ENCODE data around the gene GDPD5.
"Not testable (repeated sequence)": the region's sequence is repeated elsewhere in the genome, so short reads cannot be mapped to it uniquely, and the experiment has no call there.

GDPD5 gene

DNA sequence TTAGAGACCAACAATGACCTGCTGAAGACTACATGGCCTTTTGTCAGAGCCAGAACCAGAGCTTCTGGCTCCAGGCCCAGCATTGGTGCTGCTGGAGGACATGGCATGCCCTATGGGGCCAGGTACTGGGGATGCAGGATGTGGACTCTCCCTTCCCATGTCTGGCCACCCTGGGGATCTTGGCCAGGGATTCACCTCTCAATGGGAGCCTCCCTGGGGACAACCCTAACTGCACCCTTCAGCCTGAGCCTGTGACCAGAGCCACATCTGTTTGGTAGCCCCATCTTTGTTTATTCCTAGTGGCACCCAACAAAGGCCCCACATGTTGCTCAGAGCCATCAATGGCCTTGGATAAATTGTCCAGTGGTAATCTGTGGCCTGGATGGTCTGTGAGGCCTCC, 98.6 kb downstream of the GDPD5 start:
- no peak for DNase-seq

GRCh38 chr11:75426720-75427086, 99.0 kb downstream of the GDPD5 start:
- DNase-seq = no peak

DNA sequence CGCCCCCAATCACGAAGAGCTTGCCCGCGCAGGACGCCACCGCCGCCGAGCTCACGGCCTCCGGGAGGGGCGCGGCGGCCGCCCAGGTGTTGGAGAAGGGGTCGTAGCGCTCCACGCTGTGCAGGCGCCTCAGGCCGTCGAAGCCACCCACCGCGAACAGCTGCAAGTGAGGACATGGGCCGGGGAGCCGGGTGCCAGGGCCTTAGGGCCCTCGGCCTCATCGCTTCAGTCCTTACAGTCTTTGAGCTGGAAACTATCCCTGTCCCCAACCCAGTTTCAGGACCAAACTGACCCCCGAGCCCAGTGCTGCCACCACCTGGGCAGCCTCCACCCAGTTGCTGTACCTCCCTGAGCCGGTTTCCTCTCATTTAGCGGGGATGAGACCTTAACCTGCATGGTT, 100.3 kb downstream of the GDPD5 start:
- no peak for DNase-seq

DNA sequence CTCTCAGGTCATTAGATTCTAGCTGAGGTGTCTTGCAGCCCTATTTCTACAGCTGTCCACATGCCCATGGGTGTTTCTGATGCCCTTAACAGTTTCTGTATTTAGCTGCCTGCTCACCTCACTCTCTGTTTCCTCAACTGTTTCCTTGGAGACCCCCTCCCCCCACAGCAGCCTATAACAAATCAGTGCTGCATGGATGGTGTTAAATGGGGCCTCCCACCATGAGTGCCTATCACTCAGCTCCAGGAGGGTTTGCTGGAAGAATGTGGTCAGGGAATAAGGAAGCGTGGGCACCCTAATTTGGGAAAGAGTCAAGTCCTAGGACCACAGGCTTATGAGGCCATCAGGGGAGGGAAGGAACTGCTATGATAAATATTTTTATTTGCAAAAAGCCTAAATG, 101.3 kb downstream of the GDPD5 start:
- DNase-seq = no peak

GRCh38 chr11:75423721-75424120, 102.0 kb downstream of the GDPD5 start:
- DNase-seq = no peak

DNA sequence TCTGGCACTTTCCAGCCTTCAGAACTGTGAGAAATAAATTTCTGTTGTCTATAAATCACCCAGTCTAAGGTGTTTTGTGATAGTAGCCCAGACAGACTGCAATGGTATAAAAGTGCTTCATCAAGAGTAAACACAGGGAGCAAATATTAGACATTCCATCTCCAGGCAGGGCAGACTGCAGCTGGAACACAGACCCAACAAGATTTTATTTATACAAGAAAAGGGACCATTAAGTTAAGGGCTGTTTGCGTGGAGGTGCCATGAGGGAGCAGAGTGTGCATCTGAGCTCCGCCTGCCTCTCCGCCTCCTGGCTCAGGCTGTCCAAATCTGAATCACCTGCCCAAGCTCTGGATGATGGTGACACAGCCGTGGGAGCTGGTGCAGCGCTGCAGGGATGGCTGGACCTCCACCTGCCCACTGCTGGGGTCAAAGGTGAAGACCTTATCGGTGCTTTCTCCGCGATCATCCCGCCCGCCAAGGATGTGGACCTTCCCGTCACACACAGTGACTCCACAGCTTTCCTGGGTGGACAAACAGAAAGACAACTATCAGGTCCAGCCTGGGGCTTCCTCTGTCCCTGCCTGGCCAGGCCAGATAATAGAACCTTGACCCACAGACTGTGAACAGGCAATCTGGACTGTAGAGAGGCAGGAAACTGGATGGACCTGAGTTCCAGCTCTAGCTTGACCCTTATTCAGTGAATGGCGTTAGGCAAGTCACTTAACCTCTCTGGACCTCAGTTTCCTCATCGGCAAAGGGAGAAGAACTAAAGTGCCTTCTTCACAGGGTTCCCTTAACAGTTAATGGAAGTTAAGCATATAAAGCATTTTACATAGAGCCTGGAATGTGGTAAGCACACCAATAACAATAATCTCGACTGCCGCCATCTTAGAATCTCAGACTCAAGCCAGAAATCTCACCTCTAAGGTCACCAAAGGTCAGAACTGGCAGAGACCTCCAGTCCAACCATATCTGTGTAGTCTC, 103.2 kb downstream of the GDPD5 start:
- DNase-seq = no peak

DNA sequence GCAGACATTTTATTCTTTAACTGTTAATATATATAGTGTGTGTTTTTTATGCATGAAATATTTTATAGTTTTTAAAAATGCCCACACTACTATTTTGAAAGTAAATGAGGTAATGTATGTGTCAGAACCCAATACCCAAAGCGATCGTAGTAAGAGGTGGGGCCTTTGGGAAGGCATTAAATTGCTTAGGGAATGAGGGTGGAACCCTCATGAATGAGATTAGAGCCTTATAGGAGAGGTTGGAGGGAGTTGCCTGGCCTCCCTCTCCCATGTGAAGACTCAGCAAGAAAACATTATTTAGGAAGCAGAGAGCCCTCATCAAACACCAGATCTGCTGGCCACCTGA, 103.9 kb downstream of the GDPD5 start:
- DNase-seq = no peak

DNA sequence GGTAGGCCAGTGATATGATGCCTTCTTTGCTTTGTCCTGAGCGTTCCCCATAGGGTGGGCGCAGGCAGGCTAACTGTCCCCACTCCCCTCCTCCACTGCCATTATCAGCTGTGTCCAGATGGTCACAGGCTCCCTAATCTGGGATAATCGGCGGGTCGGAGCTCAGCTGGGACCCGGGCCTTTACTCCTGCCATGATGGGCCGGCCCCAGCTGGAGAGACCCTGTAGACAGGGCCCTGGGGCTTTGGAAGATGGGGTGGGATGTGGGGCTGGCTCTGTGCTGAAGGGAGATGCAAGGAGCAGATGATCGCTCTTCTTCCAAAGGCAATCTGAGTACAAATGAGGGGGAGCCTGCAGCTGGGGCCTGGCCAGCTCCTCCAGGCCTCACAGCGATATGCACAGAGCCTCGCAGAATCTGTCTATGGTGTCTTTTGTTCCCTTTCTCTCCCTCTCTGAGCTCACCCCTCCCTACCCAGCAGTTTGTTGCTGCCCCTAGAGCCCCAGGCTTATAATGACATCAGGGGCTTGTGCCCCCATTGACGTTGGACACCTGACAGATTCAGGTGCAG, 104.6 kb downstream of the GDPD5 start:
- DNase-seq = no peak

GRCh38 chr11:75420224-75421034, 105.3 kb downstream of the GDPD5 start:
- no peak for DNase-seq

DNA sequence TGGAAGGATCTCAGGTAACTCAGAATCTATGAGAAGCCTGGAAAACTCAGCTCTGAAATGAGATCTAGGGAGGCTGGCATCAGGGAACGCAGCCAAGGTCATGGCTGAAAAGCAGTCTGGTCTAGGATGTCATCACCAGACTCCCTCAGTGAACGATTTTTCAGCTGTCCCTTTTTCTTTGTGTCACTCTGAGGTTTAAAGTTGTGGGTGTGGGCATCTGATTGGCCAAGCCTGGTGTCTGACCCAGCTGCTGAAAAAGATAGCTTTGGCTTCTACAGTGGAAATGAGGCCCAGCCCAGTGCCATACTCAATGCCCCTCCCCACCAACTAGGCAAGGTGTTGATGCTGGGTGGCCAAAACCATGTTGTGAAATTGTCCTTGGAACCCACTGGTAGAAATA, 111.9 kb downstream of the GDPD5 start:
- no peak for DNase-seq

DNA sequence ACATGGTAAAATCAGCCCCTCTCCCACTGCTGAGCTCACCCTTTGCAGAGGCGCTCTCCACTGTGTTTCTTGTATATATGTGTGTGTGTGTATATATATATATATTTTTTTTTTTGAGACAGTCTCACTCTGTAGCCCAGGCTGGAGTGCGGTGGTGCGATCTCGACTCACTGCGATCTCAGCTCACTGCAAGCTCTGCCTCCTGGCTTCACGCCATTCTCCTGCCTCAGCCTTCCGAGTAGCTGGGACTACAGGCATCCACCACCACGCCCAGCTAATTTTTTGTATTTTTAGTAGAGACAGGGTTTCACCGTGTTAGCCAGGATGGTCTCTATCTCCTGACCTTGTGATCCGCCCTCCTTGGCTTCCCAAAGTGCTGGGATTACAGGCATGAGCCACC, 112.6 kb downstream of the GDPD5 start:
- DNase-seq = not testable (repeated sequence)

GRCh38 chr11:75409971-75410370, 115.8 kb downstream of the GDPD5 start:
- DNase-seq = not testable (repeated sequence)

DNA sequence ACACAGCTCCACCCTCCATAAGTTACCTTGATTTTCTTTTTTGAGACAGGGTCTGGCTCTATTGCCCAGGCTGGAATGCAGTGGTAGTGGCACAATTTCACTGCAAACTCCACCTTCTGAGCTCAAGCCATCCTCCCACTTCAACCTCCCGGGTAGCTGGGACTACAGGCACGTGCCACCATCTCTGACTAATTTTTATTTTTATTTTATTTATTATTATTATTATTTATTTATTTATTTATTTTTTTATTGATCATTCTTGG, 116.9 kb downstream of the GDPD5 start:
- no peak for DNase-seq

DNA sequence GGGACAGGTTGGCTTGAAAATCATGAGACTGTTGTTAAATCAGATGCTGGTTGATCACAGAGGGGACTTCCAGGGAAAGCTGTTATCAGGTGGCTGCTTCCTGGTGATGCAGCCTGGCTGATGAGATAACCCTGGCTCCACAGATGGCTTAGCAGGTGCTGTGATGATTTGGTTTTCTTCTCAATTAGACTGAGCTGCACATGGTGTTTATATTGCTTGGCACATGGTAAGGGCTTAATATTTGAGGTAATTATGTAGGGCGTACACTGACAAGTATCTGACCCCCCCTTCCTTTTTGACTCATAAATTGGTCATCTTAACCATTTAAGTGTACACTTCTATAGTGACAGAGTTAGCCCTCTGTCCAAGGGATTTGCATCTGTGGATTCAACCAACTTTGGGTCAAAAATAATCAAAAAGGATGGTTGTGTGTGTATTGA, 119.4 kb downstream of the GDPD5 start:
- DNase-seq = no peak

- no peak for DNase-seq
These were observed 121.6 kb downstream of the GDPD5 start for GRCh38 chr11:75403983-75404658.

- no peak for DNase-seq
These were observed 122.7 kb downstream of the GDPD5 start for GRCh38 chr11:75403037-75403436.

- no peak for DNase-seq
These were observed 123.6 kb downstream of the GDPD5 start for GRCh38 chr11:75402002-75402773.

DNA sequence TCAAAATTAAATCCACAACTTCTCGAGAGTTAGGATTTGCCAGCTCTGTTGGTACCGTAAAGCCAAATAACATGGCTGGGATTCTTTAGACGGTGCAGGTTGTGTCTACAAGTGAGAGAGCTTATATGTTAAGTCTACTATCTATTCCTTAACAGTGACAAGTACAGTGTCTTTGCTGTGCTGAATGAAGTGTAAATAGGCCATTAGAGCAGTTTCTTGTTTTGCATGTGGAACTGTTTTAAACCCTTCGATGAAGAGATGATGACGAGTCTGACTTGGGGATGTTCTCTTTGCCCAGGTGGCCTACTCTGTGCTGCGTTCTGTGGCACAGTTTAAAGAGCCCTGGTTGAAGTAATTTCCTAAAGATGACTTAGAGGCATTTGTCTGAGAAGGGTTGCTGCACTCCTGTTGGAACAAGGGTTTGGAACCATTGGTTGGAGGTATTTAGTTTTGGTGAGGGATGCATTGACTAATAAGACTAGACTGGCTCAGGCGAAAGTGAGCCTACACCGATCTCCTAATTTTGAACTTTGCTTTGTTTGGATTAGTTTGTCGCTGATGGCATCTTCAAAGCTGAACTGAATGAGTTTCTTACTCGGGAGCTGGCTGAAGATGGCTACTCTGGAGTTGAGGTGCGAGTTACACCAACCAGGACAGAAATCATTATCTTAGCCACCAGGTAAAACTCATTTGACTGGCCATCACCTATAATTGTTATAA, 125.4 kb downstream of the GDPD5 start:
- no peak for DNase-seq

DNA sequence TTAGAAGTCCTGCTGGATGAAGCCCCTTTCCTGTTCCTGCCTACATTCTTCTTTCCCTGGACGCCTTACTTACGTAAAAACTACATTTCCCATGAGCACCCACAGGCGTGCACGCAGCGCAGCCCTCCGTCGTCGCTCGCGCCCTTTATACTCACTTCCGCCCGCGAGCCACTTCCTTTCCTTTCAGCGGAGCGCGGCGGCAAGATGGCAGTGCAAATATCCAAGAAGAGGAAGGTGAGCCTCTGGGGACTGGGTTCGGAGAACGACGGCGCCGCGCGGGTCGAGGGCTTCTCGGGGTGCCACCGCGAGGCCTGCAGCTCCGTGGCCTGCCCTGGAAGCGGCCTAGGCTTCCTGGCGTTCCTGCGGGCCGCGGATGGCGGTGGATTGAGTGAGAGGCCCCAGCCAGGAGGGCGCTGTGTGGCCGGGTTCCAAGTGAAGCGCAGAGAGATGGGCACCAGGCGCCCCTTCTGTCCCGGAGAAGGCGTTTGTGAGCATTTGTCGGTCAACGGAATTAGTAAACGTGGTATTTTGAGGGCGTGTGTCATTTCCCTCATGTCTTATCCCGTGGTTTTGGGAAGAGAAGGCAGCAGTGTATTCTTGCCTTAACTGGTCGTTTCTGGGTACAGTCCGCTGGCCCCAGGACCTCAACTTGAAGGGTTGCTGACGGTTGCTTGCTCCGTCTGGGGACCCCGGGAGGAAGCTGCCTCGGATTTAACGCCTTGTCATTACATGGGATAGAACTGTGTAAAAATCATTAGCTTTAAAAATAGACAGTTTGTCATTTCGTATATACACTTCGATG, 126.2 kb downstream of the GDPD5 start, which contains the start of gene RPS3:
Gene RPS3 (plus strand): TSS at position 175 of the 802 bp plus-strand sequence. CDS start 30 bp downstream, at position 205.
- peak; percentile 84 for DNase-seq

GRCh38 chr11:75398906-75399305, 126.8 kb downstream of the GDPD5 start:
- no peak for DNase-seq
